SJSA1 (cell line): ENCODE results near the gene SALL3. TPM values are rescaled to one million over a fixed set of nuclear protein-coding genes. Genes with fewer than 3 reads are reported as not detected.

ENCODE experiments used
- DNase-seq, 2 experiments: peaks; one replicate each; pipeline ENCODE4 v3.0.0-alpha.2; 2015 to 2020; ENCODE audit warnings: low spot score in 2 of 2, low read depth in 1 of 2
- H3K27ac ChIP-seq: fragments of 250-450 bp; sonication (Bioruptor Pico); 2 replicates; pipeline ENCODE4 v1.5.1; 2020; ENCODE audit warnings: mild to moderate bottlenecking, moderate library complexity
- H3K27me3 ChIP-seq: fragments of 250-450 bp; sonication (Bioruptor Pico); replicated peaks from 2 replicates; pipeline ENCODE4 v1.5.1; 2020; ENCODE audit warnings: mild to moderate bottlenecking, moderate library complexity
- H3K36me3 ChIP-seq: fragments of 250-450 bp; sonication (Bioruptor Pico); 2 replicates; pipeline ENCODE4 v1.5.1; 2020; ENCODE audit warnings: mild to moderate bottlenecking
- H3K4me1 ChIP-seq: fragments of 250-450 bp; sonication (Bioruptor Pico); replicated peaks from 2 replicates; pipeline ENCODE4 v1.6.1; 2021; ENCODE audit warnings: mild to moderate bottlenecking
- H3K4me3 ChIP-seq: fragments of 250-450 bp; sonication (Bioruptor Pico); 2 replicates; pipeline ENCODE4 v1.5.1; 2020; ENCODE audit warnings: mild to moderate bottlenecking
- H3K9me3 ChIP-seq: fragments of 250-450 bp; sonication (Bioruptor Pico); replicated peaks from 2 replicates; pipeline ENCODE4 v1.5.1; 2020; ENCODE audit warnings: mild to moderate bottlenecking
- total RNA-seq: library from RNA; depleted of rRNA; stranded (reverse); fragments of >200 nt; shearing (Covaris generic); gene quantifications from 2 replicates; pipeline ENCODE4 v1.2.3, GENCODE V29; 2014

Gene SALL3
- total RNA-seq, 1 experiment from 2014 or later: 0.03 TPM

DNA sequence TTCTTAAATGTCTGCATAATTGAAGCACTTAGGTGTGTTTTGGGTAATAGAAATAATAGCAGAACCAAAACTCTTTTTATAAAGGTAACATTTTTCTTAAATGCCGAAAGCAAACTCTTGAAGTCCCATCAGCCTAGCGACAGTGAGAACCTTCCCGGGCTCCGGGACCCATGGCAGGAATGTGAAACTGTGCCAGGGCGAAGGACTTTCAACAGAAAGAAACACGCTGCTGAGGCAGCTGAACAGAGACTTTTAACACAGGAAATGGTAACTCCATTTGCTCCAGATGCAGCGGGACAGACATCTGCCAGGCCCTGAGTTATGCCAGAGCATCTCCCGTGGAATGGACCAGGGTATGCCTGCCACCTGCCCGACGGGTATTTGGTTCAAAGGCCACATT, 34.3 kb downstream of the SALL3 start:
- no peak for DNase-seq
- Histone ChIP-seq H3K27me3 (peaks cover 11% of the 10 kb centered on the region), H3K4me1 (no peaks in the 10 kb centered on the region), H3K36me3 (no peaks in the 10 kb centered on the region), H3K9me3 (no peaks in the 10 kb centered on the region), H3K4me3 (no peak overlapping the region), H3K27ac (no peak overlapping the region)

DNA sequence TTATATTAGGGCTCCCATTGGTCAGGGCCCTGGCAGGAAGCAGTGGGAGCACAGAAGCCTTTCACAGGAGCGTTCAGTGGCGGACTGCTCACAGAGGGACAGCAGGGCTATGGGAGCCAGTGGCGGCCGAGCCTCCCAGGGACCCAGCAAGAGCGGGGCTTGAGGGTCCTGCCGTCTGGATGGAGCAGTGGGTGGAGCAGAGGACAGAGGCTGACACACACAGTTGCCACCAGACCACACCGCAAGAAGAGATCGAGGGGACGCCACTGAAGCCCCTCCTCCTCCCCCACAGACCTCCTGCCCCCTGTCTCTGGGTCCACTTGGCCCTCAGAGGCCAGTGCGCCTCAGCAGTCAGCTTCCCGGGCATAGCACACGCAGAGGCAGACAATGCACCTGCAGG, 39.3 kb downstream of the SALL3 start:
- no peak overlapping the region for H3K4me3 ChIP-seq
- H3K4me1 ChIP-seq: no peaks in the 10 kb centered on the region
- H3K36me3 ChIP-seq: no peaks in the 10 kb centered on the region
- H3K9me3 ChIP-seq: no peaks in the 10 kb centered on the region; the same call in 1 of the 2 replicates
- H3K27me3 ChIP-seq: 0 out of 2 replicates have a peak, but pooled peaks cover 5% of the 10 kb centered on the region
- H3K27ac ChIP-seq: no peak overlapping the region
- no peak for DNase-seq

DNA sequence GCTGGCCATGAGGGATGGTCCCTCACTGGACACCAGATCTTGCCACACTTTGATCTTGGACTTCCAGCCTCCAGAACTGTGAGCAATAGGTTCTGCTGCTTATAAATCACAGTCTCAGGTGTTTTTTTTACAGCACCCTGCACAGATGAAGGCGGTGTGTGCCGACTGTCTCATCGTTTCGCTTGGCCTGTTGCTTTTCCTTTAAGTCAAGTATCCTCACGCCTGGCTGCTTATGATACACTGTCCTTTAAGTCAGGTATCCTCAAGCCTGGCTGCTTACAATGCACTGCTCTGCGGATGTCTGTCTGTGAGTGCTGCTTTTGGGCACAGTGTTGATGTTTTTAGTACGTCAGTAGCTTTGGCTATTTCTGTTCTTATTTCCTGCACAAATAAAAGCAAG, 40.3 kb downstream of the SALL3 start:
- Histone ChIP-seq H3K27ac (no peak overlapping the region), H3K4me1 (no peaks in the 10 kb centered on the region), H3K36me3 (no peaks in the 10 kb centered on the region), H3K27me3 (0 out of 2 replicates have a peak, but pooled peaks cover 5% of the 10 kb centered on the region), H3K9me3 (no peaks in the 10 kb centered on the region; the same call in 1 of the 2 replicates), H3K4me3 (no peak overlapping the region)
- no peak for DNase-seq

DNA sequence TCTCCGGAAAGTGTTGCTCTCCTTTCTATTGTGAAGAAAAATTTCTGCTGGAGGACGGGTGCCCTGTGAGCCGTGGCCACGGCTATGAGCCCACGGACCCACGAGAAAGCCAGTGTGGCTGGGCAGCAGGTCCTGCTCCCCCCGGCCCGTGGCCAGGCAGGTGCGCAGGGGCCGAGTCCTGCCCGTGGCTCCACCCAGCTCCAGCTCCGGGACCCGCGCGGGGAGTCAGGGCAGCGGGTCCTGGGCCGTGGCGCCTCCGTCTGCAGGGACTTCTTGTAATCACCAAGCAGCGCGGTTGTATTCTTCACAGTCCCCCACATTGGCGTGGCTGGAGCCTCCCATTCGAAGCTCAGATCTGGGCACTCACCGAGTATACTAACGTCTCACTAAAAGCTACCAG, 43.0 kb downstream of the SALL3 start:
- 0 out of 2 replicates have a peak, but pooled peaks cover 5% of the 10 kb centered on the region for H3K27me3 ChIP-seq
- H3K27ac ChIP-seq: no peak overlapping the region
- no peak for DNase-seq
- H3K36me3 ChIP-seq: no peaks in the 10 kb centered on the region
- H3K4me3 ChIP-seq: no peak overlapping the region
- no peaks in the 10 kb centered on the region; the same call in 1 of the 2 replicates for H3K9me3 ChIP-seq
- H3K4me1 ChIP-seq: no peaks in the 10 kb centered on the region

DNA sequence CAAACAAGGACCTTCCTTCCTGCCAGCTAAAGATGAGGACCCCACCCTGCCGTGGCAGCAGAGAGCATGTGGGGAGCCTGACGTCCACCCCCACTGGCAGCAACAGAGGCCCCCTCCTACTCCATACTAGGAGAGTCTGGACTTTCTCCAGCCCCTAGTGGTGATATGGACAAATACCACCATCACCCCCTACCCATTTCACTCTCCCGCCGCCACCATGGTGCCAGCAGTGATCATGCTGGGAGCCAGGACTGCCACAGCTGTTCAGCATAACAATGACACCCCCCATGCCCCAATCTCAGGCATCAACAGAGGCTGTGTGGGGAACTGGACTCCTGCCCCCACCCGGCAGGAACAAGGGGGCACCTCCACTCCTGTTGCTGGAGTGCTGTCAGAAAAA, 46.9 kb downstream of the SALL3 start:
- no peak overlapping the region for H3K4me3 ChIP-seq

DNA sequence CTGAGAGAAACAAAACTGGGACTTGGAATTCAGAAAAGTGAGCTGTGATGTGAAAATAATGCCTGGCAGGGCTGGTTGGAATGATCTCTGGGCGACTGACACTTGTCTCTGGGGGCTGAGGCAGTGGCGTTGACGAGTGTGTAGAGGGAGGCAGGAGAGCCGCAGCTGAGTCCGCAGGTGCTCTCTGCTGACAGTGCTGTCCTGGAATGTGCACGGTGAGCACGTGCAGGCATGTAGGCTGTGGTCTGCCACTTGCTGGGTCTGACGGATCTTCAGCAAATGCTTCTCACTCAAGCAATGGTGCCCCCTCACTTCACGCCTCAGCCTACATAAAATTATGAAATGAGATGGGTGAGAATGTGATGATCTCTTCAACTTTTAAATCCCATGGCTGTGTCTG, 51.1 kb downstream of the SALL3 start:
- DNase-seq: no peak
- Histone ChIP-seq H3K4me1 (no peaks in the 10 kb centered on the region), H3K36me3 (no peaks in the 10 kb centered on the region), H3K9me3 (no peaks in the 10 kb centered on the region), H3K4me3 (no peak overlapping the region), H3K27me3 (no peaks in the 10 kb centered on the region), H3K27ac (no peak overlapping the region)

More for the DNA sequence above, 46.9 kb downstream of the SALL3 start:
- Histone ChIP-seq H3K9me3 (no peaks in the 10 kb centered on the region; the same call in 1 of the 2 replicates), H3K4me1 (no peaks in the 10 kb centered on the region), H3K27ac (no peak overlapping the region), H3K36me3 (no peaks in the 10 kb centered on the region), H3K27me3 (no peaks in the 10 kb centered on the region)
- no peak for DNase-seq

DNA sequence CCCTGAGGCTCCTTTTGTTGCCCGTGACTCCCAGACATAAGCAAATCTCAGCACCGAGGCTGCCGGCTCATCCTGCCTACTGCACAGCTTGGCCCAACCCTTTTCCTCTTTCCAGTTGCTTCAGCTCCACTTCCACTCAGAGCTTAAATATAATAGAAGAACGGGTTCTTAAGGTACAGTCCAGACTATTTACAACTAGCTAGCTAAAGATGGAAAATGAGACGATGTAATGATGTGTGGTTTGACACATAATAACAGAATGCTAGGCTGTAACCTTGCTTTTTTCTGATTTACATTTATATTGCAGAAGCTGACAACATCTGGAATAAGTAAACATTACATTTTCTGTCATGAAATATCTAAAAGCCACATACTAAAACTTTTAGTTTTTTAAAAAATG, 62.7 kb downstream of the SALL3 start:
- no peak overlapping the region for H3K4me3 ChIP-seq
- no peaks in the 10 kb centered on the region for H3K36me3 ChIP-seq
- no peaks in the 10 kb centered on the region for H3K27me3 ChIP-seq
- H3K27ac ChIP-seq: no peak overlapping the region
- no peaks in the 10 kb centered on the region for H3K4me1 ChIP-seq
- DNase-seq: no peak
- H3K9me3 ChIP-seq: 0 out of 2 replicates have a peak, but pooled peaks cover 4% of the 10 kb centered on the region

DNA sequence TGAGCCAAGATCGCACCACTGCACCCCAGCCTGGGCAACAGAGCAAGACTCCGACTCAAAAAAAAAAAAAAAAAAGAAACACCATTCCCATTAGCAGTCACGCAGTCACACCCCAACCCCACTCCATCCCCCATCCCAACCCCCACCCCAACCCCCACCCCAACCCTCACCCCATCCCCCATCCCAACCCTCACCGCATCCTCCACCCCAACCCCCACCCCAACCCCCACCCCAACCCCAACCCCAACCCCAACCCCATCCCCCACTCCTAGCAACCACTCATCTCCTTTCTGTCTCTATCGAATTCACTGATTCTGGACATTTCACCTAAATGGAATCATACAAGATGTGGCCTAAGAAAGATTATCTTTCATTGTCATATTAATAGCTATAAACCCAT, 63.7 kb downstream of the SALL3 start:
- no peak for DNase-seq
- Histone ChIP-seq H3K4me3 (no peak overlapping the region), H3K27ac (no peak overlapping the region), H3K27me3 (no peaks in the 10 kb centered on the region), H3K4me1 (no peaks in the 10 kb centered on the region), H3K36me3 (no peaks in the 10 kb centered on the region), H3K9me3 (no peaks in the 10 kb centered on the region)

DNA sequence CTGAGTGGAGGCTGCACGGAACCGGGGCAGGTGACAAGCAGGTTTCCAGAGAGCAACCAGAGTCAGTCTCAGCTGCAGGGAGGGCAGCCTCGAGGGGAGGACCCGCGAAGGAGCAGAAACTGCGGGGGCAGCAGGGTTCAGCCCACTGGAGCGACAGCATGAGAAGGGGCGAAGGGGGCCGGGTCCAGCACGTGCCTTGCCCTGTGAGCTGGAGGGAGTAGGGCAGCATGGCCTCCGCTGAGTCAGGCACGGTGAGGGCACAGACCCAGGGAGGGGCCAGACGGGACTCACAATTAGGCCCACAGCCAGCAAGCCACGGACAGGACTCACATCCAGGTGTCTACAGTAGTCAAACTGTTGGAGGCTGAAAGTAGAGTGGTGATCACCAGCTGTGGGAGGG, 66.9 kb downstream of the SALL3 start:
- H3K36me3 ChIP-seq: no peaks in the 10 kb centered on the region
- H3K4me1 ChIP-seq: no peaks in the 10 kb centered on the region
- H3K9me3 ChIP-seq: no peaks in the 10 kb centered on the region
- H3K27ac ChIP-seq: no peak overlapping the region
- H3K27me3 ChIP-seq: no peaks in the 10 kb centered on the region
- DNase-seq: no peak
- H3K4me3 ChIP-seq: no peak overlapping the region

DNA sequence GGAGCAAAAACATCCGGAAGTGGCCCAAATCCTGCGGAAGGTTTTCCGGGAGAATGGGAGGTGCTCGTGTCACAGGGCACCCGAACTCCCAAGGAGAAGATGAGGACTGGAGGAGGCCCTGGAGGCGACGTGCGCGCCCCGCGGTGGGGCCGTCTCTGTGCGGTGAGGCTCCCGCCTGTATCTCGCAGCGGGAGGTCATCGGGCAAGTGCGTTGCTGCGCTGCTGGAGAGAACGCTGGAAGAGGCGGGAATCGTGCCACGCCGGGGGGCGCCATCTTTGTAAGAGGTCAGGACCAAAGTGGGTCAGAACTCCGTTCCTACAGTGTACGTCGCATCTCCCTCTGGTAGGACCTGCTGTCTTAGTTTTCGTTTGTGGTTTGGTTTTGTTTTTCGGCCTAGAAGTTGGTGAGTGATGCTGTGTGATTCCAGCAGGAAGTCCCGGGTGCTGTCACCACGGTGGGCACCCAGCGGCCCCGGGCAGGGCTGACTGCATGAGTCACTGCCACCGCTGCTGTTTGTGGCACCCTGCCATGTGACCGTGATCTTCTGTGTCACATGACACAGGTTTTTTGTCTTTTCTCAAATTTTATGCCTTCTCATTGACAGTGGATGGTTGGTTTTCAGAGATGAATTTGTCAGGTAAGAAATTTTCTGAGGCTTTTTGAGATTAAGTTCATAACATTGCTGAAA, 68.1 kb downstream of the SALL3 start:
- no peaks in the 10 kb centered on the region for H3K4me1 ChIP-seq
- no peak overlapping the region for H3K27ac ChIP-seq
- peak in 1 of 2 experiments; percentile 40 for DNase-seq
- H3K36me3 ChIP-seq: no peaks in the 10 kb centered on the region
- H3K4me3 ChIP-seq: no peak overlapping the region
- no peaks in the 10 kb centered on the region for H3K9me3 ChIP-seq
- H3K27me3 ChIP-seq: no peaks in the 10 kb centered on the region

DNA sequence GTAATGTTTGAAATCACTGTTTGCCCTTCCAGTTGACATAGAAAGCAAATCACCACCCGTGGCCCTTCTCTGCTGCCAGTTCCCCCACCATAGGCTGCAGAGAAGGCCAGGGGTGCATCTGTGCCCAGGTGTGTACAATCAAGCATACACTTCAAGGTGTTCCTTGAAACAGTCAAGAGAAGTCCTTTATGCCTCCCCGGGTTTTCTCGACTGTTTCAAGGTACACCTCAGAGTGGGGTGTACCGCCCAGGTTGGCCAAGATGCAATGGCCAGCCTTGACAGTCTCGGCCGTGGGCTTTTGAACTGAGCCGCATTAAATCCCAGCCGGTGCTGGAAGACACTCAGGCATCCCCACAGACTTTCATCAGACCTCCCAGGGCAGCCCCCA, 68.6 kb downstream of the SALL3 start:
- no peak overlapping the region for H3K27ac ChIP-seq
- H3K4me3 ChIP-seq: no peak overlapping the region
- H3K4me1 ChIP-seq: no peaks in the 10 kb centered on the region
- no peaks in the 10 kb centered on the region for H3K27me3 ChIP-seq
- H3K9me3 ChIP-seq: no peaks in the 10 kb centered on the region
- peak in 1 of 2 experiments; percentile 21 for DNase-seq
- H3K36me3 ChIP-seq: no peaks in the 10 kb centered on the region

DNA sequence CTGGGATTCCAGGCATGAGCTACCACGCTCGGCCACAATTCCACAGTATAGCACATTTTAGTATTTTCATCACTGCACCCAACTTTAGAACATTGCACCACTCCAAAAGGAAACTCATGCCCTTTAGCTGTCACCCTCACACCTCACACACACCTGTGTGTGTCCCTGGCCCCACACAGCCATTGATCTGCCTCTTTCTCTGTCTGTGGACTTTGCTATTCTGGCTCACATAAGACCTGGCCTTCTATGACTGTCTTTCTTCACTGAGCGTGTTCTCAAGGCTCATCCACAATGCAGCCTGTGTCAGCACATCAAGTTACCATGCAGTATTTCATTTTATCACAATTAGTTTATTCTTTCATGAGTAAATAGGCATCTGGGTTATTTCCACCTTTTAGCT, 69.9 kb downstream of the SALL3 start:
- Histone ChIP-seq H3K4me3 (no peak overlapping the region), H3K4me1 (no peaks in the 10 kb centered on the region), H3K27me3 (no peaks in the 10 kb centered on the region), H3K36me3 (no peaks in the 10 kb centered on the region), H3K9me3 (no peaks in the 10 kb centered on the region), H3K27ac (no peak overlapping the region)
- DNase-seq: peak in 1 of 2 experiments; percentile 8
